ENCODE results near the gene CCDC167. TPM values are rescaled to one million over a fixed set of nuclear protein-coding genes. Genes with fewer than 3 reads are reported as not detected.

CCDC167 gene
- total RNA-seq, 2 experiments from 2014 or later, result 81.4 to 138 TPM

GRCh38 chr6:37487591-37488380, 11.9 kb downstream of the CCDC167 start:
- ChIA-PET CTCF (ENCODE audit: unreplicated experiment) (interaction anchor here (0.7 kb wide), 1 partner anchor 98 kb away, joined by 3 read pairs; no protein-coding TSS in a partner anchor), POLR2A (interaction anchor here (1.2 kb wide), 1 partner anchor 15 kb away, joined by 3 read pairs; no protein-coding TSS in a partner anchor)
- Histone ChIP-seq H3K9me3 (ENCODE audit: low read length) (no peaks in the 10 kb centered on the region), H3K4me3 (ENCODE audit: low read depth, low read length, poor library complexity, severe bottlenecking) (no peak overlapping the region), H3K79me2 (ENCODE audit: insufficient read depth, low read depth, low read length) (no peaks in the 10 kb centered on the region), H3K9me2 (ENCODE audit: insufficient read depth, low read length) (no peaks in the 10 kb centered on the region), H3K36me3 (ENCODE audit: insufficient read depth, low read length) (peaks cover 18% of the 10 kb centered on the region; the same call in 1 of the 2 replicates), H2AFZ (ENCODE audit: low read length) (no peak overlapping the region), H3K27ac (ENCODE audit: low read depth, low read length, poor library complexity, severe bottlenecking) (no peak overlapping the region), H3K4me1 (ENCODE audit: insufficient read depth, low read length, poor library complexity, severe bottlenecking) (no peaks in the 10 kb centered on the region), H4K20me1 (ENCODE audit: insufficient read depth, low read length) (no peaks in the 10 kb centered on the region), H3K4me2 (ENCODE audit: low read length) (no peak overlapping the region)
- TF ChIP-seq CTCF (conservative IDR thresholded peaks at IDR 0.05; ENCODE audit: low read length) (no peak), EZH2phosphoT487 (IDR thresholded peaks at IDR 0.05; ENCODE audit: borderline replicate concordance, low read depth, low read length) (no peak)
- no peak for DNase-seq (ENCODE audit: low spot score)
- no TSS peak for BruUV-seq (replicated peaks)
- intact Hi-C loops (cut with micrococcal nuclease; ENCODE audit: unreplicated experiment), result no loop called here

GRCh38 chr6:37486121-37486839, 13.4 kb downstream of the CCDC167 start:
- H3K9me3 ChIP-seq (ENCODE audit: low read length), result no peaks in the 10 kb centered on the region
- CTCF ChIA-PET (ENCODE audit: unreplicated experiment), result no interaction called here
- H3K36me3 ChIP-seq (ENCODE audit: insufficient read depth, low read length), result peaks cover 33% of the 10 kb centered on the region; the same call in 1 of the 2 replicates
- H3K4me3 ChIP-seq (ENCODE audit: low read depth, low read length, poor library complexity, severe bottlenecking), result no peak overlapping the region
- TF ChIP-seq CTCF (conservative IDR thresholded peaks at IDR 0.05; ENCODE audit: low read length) (no peak), EZH2phosphoT487 (IDR thresholded peaks at IDR 0.05; ENCODE audit: borderline replicate concordance, low read depth, low read length) (no peak)
- no peaks in the 10 kb centered on the region for H3K9me2 ChIP-seq (ENCODE audit: insufficient read depth, low read length)
- no peaks in the 10 kb centered on the region for H3K79me2 ChIP-seq (ENCODE audit: insufficient read depth, low read depth, low read length)
- DNase-seq (ENCODE audit: low spot score), result no peak
- H3K4me2 ChIP-seq (ENCODE audit: low read length), result no peak overlapping the region
- POLR2A ChIA-PET, result no interaction called here
- H3K27ac ChIP-seq (ENCODE audit: low read depth, low read length, poor library complexity, severe bottlenecking), result no peak overlapping the region
- BruUV-seq (replicated peaks), result no TSS peak
- intact Hi-C loops (cut with micrococcal nuclease; ENCODE audit: unreplicated experiment), result no loop called here
- no peaks in the 10 kb centered on the region for H4K20me1 ChIP-seq (ENCODE audit: insufficient read depth, low read length)
- no peaks in the 10 kb centered on the region for H3K4me1 ChIP-seq (ENCODE audit: insufficient read depth, low read length, poor library complexity, severe bottlenecking)
- no peak overlapping the region for H2AFZ ChIP-seq (ENCODE audit: low read length)

Data from OCI-LY7 (cell line).